GM18867 (cell line): ENCODE measurements around the gene SUSD1.

Experiments
- ATAC-seq: cut with Tn5 transposase; IDR thresholded peaks from one replicate; pipeline ENCODE4 v1.9.1; 2021; ENCODE audit warnings: mild to moderate bottlenecking, moderate library complexity; ENCODE audit not compliant: unreplicated experiment

Gene SUSD1

GRCh38 chr9:111993319-111993718 lies 181.8 kb downstream of the SUSD1 start:
- no peak for ATAC-seq

- ATAC-seq: peak; percentile 87
Observed at GRCh38 chr9:111992523-111992922, 182.6 kb downstream of the SUSD1 start.

GRCh38 chr9:111991179-111991578 lies 183.9 kb downstream of the SUSD1 start:
- no peak for ATAC-seq
